Smooth muscle cell of the brain vasculature (primary cell): ENCODE measurements around the gene SLC2A4RG.
"Not testable (repeated sequence)": the region's sequence is repeated elsewhere in the genome, so short reads cannot be mapped to it uniquely, and the experiment has no call there.

Source experiments
- DNase-seq: peaks from one replicate; pipeline ENCODE4 v3.0.0-alpha.2; 2012; ENCODE audit warnings: low read depth, low spot score

The SLC2A4RG gene

DNA sequence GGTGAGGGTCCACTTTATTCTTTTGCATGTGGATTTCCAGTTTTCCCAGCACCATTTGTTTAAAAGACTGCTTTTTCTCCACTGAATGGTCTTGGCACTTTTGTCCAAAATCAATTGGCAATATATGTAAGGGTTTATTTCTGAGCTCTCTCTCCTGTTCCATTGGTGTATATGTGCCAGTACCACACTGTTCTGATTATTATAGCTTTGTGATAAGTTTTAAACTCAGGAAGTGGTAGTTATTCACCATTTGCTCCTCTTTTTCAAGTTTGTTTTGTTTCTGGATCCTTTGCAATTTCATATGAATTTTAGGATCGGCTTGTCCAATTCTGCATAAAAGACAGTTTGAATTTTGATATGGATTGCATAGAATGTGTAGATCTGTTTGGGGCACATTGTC, 27.4 kb upstream of the SLC2A4RG start:
- no peak for DNase-seq

DNA sequence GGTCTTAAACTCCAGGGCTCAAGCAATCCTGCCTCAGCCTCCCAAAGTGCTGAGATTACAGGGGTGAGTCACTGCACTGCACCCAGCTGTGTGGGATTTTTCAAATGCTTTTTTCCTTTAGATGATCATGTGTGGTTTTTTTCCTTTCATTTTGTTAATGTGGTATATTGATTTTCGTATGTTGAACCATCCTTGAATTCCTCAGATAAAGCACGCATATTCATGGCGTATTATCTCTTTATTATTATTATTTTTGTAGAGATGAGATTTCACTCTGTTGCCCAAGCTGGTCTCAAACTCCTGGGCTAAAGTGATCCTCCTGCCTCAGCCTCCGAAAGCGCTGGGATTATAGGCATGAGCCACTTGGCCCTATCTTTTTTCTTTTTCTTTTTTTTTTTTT, 24.7 kb upstream of the SLC2A4RG start:
- no peak for DNase-seq

DNA sequence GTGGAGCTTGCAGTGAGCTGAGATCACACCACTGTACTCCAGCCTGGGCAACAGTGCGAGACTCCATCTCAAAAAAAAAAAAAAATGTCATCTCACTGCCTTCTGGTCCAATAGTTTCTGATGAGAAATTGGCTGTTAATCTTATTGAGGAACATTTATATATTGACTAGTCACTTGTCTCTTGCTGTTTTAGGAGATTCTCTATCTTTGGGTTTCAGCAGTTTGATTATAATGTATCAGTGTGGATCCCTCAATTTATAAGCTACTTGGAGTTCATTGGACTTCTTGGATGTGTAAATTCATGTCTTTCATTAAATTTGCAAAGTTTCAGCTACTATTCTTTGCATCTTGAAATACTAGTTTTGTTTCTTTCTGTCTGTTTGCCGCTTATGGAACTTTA, 20.6 kb upstream of the SLC2A4RG start:
- DNase-seq, result no peak

DNA sequence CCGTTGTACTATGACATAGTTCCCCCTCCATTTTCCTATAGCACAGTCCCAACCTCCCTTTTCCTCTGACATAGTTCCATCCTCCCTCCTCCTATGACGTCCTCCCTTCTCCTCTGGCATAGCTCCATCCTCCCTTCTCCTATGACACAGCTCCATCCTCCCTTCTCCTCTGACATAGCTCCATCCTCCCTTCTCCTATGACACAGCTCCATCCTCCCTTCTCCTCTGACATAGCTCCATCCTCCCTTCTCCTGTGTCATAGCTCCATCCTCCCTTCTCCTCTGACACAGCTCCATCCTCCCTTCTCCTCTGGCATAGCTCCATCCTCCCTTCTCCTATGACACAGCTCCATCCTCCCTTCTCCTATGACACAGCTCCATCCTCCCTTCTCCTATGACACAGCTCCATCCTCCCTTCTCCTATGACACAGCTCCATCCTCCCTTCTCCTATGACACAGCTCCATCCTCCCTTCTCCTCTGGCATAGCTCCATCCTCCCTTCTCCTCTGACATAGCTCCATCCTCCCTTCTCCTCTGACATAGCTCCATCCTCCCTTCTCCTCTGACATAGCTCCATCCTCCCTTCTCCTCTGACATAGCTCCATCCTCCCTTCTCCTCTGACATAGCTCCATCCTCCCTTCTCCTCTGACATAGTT, 16.5 kb upstream of the SLC2A4RG start:
- not testable (repeated sequence) for DNase-seq

DNA sequence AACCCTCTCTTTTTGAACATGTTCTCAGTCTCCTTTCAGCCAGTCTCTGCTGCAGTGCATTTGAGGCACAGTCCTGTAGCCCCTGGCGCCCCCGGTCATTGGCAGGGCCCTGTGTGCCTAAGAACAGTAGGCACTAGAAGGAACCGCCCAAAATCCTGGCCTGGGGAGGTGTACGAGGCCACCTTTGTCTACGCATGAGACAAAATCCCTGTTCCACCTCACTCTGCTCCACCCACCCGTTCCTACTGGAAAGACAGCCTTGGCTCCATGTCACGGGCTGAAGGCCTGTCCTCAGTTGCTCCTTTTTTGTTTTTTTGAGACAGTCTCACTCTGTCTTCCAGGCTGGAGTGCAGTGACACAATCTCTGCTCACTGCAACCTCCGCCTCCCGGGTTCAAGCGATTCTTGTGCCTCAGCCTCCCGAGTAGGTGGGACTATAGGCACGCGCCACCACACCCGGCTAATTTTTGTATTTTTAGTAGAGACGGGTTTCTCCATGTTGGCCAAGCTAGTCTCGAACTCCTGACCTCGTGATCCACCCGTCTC, 9.3 kb upstream of the SLC2A4RG start:
- DNase-seq, result not testable (repeated sequence)

DNA sequence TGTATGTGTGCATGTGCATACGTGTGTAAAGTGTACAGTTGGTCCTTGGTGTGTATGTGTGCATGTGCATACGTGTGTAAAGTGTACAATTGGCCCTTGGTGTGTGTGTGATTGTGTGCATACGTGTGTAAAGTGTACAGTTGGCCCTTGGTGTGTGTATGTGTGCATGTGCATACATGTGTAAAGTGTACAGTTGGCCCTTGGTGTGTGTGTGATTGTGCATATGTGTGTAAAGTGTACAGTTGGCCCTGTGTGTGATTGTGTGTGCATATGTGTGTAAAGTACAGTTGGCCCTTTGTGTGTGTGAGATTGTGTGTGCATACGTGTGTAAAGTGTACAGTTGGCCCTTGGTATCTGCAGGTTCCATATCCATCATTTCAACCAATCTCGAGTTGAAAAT, 8.2 kb upstream of the SLC2A4RG start:
- no peak for DNase-seq

DNA sequence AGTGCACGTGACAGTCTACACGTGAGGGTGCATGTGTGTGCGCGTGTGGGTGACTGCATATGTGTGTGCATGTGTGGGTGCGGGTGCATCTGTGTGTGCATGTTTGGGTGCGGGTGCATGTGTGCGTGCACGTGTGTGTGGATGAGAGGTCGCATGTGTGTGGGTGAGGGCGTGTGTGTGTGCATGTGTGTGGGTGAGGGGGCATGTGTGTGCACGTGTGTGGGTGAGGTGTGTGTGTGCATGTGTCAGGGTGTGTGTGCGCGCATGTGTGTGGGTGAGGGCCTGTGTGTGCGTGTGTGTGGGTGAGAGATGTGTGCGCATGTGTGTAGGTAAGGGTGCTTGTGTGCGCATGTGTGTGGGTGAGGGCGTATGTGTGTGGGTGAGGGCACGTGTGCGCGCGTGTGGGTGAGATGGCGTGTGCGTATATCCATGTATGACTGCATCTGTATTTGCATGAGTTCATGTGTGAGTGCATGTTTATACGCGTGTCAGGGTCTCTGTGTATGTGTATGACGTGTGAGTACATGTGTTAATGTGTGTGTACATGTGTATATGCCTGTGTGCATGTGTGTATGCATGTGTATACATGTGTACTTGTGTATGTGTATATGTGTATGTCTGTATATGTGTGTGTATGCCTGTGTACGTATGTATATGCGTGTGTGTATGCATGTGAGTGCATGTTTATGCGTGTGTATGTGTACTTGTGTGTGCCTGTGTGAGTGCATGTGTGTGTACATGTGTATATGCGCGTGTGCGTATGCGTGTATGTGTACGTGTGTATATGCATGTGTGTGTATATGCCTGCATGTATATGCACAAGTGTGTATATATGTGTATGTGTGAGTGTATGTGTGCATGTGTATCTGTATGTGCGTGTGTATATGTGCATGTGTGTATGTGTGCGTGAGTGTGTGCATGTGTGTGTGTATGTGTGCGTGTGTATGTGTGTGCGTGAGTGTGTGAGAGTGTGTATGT, 7.2 kb upstream of the SLC2A4RG start:
- no peak for DNase-seq

DNA sequence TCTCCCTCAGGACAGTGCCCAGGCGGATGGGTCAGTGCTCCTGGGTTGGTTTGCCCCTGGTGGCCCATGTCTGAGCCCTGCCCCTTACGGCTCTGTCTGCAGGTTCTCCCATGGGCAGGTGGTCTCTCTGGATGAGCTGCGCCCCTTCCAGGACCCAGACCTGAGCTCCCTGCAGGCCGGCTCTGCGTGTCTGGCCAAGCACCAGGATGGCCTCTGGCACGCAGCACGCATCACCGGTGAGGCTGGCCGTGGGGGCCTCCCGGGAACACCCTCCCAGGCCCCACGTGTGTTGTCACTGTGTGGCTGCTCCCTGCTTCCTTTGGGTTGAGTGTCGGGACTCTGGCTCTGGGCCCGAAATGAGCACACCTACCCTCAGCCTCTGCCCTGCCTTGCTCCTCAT, 6.5 kb upstream of the SLC2A4RG start:
- DNase-seq, result no peak

DNA sequence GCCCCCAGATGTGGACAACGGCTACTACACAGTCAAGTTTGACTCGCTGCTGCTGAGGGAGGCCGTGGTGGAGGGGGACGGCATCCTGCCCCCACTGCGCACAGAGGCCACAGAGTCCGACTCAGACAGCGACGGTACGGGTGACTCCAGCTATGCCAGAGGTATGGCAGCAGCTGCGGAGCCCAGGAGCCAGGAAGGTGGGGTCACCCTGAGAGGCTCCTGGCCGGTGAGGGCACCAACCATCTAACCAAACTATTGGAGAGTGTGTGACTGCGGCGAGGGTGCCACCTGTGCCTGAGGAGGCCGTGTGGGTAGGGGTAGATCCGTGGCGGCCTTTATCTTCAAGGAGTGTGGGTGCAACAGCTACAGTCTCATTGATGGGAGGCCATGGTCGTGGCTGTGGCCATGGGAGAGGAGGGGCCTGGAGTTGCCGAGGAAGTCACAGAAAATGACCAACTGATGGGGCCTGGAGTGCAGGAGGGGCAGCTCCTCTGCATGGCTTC, 5.9 kb upstream of the SLC2A4RG start:
- DNase-seq, result no peak

DNA sequence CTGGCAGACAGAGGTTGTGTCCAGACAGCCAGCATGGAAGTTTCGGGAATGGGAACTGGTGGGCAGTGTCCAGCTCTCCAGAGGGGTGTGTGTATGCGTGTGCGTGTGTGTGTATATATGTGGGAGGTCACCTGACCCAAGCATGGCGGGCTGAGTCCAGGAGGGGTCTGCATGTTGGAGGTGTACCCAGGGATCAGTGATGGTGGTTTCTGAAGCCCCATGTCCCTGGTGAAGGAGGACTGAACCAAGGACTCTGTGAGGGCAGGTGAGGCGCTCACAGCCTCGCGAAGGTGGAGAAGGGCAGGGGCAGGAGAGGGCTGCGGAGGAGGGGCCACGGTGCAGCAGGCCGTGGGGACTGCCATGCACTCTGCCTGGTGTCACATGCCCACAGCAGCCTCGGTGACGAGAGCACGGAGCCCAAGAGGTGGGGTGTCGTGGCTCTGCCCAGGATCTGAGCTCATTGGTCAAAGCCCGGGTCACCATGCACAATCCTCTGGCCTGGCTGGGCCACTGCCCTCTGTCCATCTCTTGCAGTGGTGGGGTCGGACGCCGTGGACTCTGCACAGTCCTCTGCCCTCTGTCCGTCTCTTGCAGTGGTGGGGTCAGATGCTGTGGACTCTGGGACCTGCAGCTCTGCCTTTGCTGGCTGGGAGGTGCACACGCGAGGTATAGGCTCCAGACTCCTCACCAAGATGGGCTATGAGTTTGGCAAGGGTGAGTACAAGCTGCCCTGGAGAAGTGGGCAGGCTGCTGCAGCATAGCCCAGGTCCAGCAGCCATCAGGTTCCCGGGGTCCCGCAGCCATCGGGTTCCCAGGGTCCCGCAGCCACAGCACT, 5.2 kb upstream of the SLC2A4RG start:
- DNase-seq, result no peak

DNA sequence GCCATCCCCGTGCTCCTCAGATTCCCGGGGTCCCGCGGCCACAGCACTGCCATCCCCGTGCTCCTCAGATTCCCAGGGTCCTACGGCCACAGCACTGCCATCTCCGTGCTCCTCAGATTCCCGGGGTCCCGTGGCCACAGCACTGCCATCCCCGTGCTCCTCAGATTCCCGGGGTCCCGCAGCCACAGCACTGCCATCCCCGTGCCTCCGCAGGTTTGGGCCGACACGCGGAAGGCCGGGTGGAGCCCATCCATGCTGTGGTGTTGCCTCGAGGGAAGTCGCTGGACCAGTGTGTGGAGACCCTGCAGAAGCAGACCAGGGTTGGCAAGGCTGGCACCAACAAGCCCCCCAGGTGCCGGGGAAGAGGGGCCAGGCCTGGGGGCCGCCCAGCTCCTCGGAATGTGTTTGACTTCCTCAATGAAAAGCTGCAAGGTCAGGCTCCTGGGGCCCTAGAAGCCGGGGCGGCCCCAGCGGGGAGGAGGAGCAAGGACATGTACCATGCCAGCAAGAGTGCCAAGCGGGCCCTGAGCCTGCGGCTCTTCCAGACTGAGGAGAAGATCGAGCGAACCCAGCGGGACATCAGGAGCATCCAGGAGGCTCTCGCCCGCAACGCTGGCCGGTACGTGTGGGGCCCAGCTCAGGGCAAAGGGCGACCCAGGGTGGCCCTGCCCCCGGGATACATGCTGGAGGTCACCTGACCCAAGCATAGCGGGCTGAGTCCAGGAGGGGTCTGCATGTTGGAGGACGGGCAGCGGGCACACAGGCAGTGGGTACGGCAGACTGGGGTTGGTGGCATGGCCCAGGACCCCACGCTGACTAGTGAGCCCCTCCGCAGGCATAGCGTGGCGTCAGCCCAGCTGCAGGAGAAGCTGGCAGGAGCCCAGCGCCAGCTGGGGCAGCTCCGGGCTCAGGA, 4.4 kb upstream of the SLC2A4RG start:
- no peak for DNase-seq

DNA sequence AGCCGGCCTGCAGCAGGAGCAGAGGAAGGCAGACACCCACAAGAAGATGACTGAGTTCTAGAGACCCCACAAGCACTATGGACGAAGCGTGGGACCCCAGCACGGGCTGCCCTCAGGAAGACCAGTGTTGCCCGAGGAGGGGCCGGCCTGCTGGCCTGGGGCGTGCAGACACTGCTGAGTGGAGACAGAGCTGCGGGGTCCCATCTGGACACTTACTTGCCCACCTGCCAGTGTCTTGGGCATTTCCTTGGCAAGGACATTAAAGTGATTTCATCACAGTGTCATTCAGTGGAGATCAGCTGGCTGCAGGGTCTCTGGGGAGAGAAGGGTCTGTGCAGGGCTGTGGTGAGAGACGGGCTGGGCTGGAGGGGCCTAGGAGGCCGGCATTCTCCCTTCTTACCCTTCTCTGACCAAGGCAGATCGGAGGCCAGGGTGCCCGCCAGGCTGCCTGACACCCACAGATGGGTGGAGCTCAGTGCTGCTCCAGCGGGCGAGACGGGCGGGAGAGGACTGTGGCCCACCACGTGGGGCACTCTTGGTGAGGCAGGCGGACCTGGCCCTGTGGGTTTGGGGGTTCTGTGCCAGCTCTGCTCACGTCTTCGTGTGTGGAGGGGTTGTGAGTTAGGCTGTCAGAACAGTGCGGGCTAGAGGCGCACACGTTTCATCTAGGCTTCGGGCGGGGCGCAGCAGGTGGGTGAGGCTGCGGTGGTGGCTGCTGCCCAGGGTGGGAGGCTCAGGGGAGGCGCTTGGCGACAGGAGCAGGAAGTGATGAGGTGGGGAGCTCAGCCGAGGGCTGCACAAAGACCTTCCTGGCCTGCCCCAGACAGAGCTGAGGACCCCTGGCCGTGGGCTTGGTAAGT, 3.5 kb upstream of the SLC2A4RG start, which contains the start of gene LIME1:
TSS of gene LIME1 (plus strand) at position 806 of the 860 bp plus-strand sequence. CDS start 886 bp downstream, outside the sequence.
- DNase-seq, result no peak

DNA sequence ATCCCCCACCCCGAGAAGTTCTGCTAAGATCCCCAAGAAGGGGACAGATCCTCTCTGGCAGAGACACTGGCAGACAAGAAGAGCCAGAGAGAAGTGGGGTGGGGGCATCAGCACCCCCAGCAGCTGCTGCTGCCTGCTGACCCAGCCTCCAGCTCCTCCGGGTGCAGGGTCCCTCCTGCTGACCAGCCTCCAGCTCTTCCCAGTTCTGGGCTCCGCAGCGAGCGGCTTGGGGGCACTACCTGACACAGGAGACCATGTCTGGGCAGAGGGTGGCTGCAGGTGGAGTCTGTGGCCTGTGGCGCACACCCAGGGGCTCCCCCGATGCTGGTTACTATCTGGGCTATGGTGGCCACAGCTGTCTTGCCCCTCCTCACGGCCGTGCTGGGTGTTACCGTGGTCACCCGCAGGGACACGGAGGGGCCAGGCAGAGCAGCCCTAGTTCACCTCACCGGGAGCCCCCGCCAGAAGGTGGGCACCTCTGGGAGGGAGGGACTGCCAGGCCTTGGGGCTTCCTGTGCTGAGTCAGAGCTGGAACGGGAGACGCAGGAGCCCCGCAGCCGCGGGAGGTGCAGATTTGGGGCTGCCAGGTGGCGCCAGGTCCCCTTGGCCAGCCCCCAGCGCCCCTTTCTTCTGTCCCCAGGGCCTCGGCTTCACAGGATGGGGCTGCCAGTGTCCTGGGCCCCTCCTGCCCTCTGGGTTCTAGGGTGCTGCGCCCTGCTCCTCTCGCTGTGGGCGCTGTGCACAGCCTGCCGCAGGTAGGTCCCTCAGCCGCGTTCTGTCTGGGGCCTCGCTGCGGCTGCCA, 2.5 kb upstream of the SLC2A4RG start:
- DNase-seq, result no peak

DNA sequence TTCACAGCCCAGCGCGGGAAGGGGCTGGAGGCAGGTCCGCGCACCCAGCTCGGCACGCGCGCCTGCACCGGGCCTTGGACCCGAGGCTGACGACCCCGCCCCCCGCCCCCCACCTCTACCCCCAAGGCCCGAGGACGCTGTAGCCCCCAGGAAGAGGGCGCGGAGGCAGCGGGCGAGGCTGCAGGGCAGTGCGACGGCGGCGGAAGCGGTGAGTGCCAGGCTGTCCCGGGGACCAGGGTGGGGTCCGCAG, 2.0 kb upstream of the SLC2A4RG start:
- no peak for DNase-seq

DNA sequence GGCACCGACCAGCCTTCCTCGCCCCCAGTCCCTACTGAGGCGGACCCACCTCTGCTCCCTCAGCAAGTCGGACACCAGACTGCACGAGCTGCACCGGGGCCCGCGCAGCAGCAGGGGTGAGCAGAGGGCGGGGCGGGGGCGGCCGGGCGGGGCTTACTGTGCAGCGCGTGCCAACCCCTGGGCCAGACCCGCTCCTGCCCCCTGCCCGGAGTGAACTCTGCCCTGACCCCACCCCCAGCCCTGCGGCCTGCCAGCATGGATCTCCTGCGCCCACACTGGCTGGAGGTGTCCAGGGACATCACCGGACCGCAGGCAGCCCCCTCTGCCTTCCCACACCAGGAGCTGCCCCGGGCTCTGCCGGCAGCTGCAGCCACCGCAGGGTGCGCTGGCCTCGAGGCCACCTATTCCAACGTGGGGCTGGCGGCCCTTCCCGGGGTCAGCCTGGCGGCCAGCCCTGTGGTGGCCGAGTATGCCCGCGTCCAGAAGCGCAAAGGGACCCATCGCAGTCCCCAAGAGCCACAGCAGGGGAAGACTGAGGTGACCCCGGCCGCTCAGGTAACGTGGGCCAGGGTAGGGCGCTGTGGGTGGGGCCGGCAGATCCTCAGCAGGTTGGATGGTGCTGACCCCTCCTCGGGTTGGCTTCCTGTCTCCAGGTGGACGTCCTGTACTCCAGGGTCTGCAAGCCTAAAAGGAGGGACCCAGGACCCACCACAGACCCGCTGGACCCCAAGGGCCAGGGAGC, 1.5 kb upstream of the SLC2A4RG start:
- no peak for DNase-seq

DNA sequence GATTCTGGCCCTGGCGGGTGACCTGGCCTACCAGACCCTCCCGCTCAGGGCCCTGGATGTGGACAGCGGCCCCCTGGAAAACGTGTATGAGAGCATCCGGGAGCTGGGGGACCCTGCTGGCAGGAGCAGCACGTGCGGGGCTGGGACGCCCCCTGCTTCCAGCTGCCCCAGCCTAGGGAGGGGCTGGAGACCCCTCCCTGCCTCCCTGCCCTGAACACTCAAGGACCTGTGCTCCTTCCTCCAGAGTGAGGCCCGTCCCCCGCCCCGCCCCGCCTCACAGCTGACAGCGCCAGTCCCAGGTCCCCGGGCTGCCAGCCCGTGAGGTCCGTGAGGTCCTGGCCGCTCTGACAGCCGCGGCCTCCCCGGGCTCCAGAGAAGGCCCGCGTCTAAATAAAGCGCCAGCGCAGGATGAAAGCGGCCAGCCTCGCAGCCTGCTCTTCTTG, 868 bp upstream of the SLC2A4RG start:
- DNase-seq, result no peak

DNA sequence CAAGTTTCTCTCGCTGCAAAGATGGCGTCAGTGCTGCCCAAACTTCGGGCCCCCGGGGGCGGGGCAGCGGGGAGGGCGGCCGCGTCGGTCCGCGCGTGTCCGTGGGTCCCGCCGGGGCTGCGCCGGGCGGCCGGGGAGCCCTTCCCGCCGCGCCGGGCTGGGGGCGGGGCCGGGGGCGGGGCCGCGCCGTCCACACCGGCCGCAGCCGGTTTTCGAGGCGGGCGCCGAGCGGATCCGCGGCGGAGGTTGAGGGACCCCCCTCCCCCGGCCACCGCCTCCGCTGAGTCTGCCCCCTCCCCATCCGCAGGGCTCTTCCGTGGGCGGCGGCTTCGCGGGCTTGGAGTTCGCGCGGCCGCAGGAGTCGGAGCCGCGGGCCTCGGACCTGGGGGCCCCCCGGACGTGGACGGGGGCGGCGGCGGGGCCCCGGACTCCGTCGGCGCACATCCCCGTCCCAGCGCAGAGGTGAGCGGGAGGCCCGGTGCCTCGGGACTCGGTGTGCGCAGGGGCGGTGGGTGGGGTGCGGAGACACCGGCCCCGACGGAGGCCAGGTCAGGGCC, 572 bp downstream of the SLC2A4RG start:
- no peak for DNase-seq
